Forelimb muscle (tissue), 1 donor: ENCODE results near the gene PGF. TPM values are rescaled to one million over a fixed set of nuclear protein-coding genes. Genes with fewer than 3 reads are reported as not detected.

ENCODE experiments used
- DNase-seq: peaks from one replicate; pipeline ENCODE4 v3.0.0-alpha.2; 2013; ENCODE audit warnings: low read depth
- polyA plus RNA-seq: library from polyadenylated mRNA; unstranded; fragments of 120-200 nt; gene quantifications from one replicate; pipeline ENCODE4 v1.2.1, GENCODE V29; 2013; ENCODE audit not compliant: insufficient read length

Gene PGF
- polyA plus RNA-seq, 1 donor = 43.2 TPM

GRCh38 chr14:74898694-74899093 lies 56.7 kb downstream of the PGF start:
- no peak for DNase-seq

- DNase-seq = no peak
Observed at GRCh38 chr14:74898083-74898482, 57.3 kb downstream of the PGF start.

GRCh38 chr14:74897642-74898041 lies 57.8 kb downstream of the PGF start:
- DNase-seq = no peak

GRCh38 chr14:74896400-74896799 lies 59.0 kb downstream of the PGF start:
- no peak for DNase-seq

GRCh38 chr14:74893614-74894091 lies 61.7 kb downstream of the PGF start:
- DNase-seq = no peak

- DNase-seq = no peak
Observed at GRCh38 chr14:74892745-74893144, 62.7 kb downstream of the PGF start.

GRCh38 chr14:74891870-74892269 lies 63.5 kb downstream of the PGF start:
- DNase-seq = no peak

Other genes with a start within 250 kb of the PGF start
- gene AREL1, start 242.5 kb downstream of the PGF start, polyA plus RNA-seq = 17.4 TPM
- 37.2 TPM for gene FCF1, start 242.5 kb downstream of the PGF start, polyA plus RNA-seq
- 48.8 TPM for gene YLPM1, start 192.3 kb downstream of the PGF start, polyA plus RNA-seq
- gene PROX2, start 79.5 kb downstream of the PGF start, polyA plus RNA-seq = 0.85 TPM
- gene DLST, start 73.7 kb downstream of the PGF start, polyA plus RNA-seq = 70.7 TPM
- gene RPS6KL1, start 32.3 kb downstream of the PGF start, polyA plus RNA-seq = 13.5 TPM
- gene EIF2B2, start 47.3 kb upstream of the PGF start, polyA plus RNA-seq = 50.7 TPM
- gene MLH3, start 95.9 kb upstream of the PGF start, polyA plus RNA-seq = 23.9 TPM
- 17.8 TPM for gene ACYP1, start 108.4 kb upstream of the PGF start, polyA plus RNA-seq
- gene ZC2HC1C, start 114.0 kb upstream of the PGF start, polyA plus RNA-seq = 1.4 TPM
- 82.6 TPM for gene NEK9, start 171.5 kb upstream of the PGF start, polyA plus RNA-seq
- 114 TPM for gene TMED10, start 221.0 kb upstream of the PGF start, polyA plus RNA-seq